GM21381 (cell line): ENCODE results near the gene JAZF1.
"Not testable (repeated sequence)": the region's sequence is repeated elsewhere in the genome, so short reads cannot be mapped to it uniquely, and the experiment has no call there.

Experiments
- ATAC-seq: cut with Tn5 transposase; IDR thresholded peaks from one replicate; pipeline ENCODE4 v1.9.1; 2021; ENCODE audit warnings: mild to moderate bottlenecking, moderate library complexity; ENCODE audit not compliant: unreplicated experiment

JAZF1 gene

DNA sequence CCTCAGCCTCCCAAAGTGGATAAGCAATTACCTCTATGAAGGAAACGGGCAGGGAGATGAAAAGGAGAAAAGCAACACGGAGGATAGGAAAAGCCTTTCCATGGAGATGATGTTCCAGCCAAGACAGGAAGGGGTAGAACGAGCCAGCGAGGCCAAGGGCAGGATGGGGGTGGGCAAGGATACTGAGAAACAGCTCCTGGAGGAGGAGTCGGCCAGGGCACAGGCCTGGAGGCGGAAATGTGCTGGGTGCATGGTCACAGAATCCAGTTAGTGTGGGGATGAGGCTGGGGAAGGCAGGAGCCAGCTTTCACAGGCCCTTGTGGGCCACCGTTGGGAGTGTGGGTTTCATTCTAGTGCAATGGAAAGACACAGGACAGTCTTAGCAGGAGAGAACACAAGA, 162.6 kb downstream of the JAZF1 start:
- no peak for ATAC-seq

DNA sequence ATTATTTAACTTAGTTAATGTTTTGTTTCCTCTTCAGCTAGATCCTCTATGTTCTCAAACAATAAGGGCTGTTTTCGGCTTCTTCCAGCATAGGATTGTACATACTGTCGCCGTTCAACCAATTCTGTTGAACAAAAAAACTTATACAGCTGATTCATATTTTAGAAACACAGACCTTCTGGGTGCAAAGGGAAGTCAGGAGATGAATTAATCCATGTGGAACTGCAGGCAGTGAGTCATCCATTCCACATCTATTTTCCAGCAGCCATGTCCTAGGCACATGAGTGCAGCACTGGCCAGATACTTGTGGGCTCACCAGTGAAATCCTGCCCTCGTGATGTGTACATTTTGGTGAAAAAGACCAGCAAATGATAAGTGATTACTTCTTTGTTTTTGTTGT, 163.2 kb downstream of the JAZF1 start:
- no peak for ATAC-seq

DNA sequence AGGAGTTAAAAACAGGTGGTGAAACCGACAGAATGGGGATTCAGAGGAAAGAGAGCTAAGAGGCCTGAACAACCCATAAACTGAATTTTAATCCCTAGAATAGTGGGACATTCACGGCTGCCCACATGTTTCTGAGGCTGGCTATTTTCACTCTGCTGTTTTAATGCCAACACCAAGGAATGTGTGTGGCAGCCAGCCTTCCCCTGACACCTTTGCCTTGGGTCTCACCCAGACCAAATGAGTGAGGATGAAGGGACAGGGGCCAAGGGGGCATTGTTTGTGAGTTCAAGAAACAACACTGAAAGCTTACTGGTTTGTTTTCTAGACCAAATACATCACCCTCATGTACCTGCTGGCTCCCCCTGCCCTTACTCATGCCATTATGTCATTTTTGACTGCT, 164.3 kb downstream of the JAZF1 start:
- no peak for ATAC-seq

DNA sequence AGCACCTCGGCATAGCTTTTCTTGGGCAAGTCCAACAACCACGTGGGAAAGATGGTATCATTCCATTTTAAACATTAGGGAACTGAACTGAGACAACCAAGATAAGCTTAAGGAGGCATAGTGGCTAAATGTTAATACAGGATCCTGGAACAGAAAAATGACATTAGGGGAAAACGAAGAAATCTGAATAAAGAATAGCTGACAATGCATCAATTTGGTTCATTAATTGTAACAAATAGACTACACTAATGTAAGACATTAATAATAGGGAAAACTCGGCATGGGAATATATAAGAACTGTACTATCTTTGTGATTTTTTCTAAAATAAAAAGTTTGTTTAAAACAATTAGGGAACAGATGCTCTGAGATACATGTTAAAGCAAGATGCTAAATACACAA, 165.4 kb downstream of the JAZF1 start:
- ATAC-seq = no peak

DNA sequence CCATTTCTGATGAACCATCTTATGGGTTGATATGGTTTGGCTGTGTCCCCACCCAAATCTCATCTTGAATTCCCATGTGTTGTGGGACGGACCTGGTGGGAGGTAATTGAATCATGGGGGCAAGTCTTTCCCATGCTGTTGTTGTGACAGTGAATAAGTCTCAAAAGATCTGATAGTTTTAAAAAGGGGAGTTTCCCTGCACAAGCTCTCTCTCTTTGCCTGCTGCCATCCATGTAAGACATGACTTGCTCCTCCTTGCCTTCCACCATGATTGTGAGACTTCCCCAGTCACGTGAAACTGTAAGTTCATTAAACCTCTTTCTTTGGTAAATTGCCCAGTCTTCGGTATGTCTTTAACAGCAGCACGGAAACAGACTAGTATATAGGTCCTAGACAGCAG, 166.3 kb downstream of the JAZF1 start:
- ATAC-seq = not testable (repeated sequence)

DNA sequence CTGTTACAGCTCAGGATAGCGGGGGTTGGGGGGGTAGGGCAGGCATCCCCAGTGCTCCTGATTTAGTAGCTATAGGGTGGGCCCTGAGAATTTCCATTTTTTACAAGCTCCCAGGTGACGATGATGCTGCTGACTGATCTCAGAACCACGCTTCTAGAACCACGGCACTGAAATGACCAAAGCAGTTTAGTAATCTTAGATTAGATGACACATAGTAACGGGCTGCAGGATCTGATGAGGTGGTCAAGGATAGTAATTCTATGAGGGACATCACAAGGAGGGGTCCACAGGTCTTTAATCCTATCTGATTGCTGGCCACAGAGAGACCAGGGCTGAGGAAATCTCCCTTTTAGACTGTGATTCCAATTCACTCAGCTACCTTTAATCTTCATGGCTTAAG, 167.2 kb downstream of the JAZF1 start:
- no peak for ATAC-seq

DNA sequence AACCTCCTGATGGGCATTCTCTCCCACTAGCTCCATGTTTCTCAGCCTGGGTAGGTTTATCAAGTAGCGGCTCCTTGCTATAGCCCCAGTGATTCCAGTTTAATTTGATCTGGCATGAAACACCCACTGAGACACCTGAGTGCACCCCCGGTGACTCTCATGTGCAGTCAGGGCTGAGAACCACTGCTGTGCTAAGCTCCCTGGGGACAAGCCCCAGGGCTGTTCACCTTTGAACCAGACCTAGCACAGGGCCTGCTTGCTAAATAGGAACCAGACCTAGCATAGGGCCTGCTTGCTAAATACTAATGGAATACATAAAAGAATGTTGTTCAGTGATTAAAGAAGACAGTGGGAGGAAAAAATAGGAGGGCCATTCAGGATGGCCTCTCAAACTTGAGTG, 167.6 kb downstream of the JAZF1 start:
- no peak for ATAC-seq

DNA sequence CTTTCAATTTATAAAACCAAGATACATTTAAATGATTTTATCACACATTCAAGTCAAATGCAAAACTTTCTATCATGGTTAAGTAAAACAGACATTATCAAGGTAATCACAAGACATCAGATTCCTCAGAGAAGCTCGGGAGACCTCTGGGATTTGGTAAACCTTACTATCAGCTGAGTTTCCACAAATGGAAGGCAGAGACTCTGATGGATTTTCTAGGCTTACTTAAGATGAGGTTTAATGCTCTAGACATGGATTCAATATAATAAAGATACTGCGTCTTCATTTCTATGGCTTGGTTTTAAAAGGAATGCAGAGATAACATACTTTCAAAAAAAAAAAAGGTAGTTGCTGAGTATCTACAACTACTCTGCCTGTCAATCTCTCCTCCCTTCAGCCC, 171.7 kb downstream of the JAZF1 start:
- no peak for ATAC-seq

DNA sequence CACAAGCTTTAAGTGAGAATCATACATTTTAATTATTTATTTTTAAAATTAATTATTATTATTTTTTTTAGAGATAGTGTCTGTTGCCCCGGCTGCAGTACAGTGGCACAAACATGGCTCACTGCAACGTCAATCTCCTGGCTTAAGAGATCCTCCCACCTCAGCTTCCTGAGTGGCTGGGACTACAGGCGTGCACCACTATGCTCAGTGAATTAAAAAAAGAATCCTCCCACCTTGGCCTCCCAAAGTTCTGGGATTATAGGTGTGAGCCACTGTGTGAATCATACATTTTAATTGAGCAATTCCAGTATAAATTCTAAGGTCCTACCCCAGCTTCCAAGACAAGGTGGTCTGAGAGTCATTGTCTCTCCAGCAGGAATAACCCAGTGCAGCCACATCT, 172.4 kb downstream of the JAZF1 start:
- no peak for ATAC-seq

DNA sequence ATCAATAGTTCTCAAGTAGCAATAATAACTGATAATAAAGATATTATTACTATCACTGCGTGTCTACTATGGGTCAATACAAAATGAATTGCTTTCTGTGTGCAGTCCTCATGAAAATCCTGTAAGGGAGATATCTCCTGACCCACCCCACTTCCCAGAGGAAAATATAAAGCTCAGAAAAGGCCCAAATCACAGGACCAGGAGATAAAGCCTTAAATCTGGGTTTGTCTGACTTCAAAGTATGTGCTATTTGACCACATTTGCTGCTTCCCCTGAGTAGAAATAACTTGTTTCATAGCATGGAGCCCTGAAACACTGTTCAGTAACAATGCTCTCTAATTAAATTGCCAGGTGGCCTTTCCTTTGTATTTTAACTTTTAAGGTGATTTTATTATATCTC, 174.1 kb downstream of the JAZF1 start:
- no peak for ATAC-seq

DNA sequence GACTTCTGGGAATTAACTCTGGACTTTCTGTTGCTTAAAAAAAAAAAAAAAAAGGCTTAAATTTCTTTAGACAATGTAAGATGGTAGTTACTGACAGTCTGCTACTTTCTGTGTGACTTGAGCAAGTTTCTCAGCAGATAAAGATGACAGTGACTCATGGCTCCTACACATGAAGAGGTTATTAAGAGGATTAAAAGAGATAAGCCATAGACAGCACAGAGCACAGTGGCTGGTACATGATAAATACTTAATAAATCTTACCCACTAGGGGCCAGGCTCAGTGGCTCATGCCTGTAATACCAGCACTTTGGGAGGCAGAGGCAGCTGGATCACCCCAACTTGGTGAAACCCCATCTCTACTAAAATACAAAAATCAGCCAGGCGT, 174.8 kb downstream of the JAZF1 start:
- ATAC-seq = no peak

DNA sequence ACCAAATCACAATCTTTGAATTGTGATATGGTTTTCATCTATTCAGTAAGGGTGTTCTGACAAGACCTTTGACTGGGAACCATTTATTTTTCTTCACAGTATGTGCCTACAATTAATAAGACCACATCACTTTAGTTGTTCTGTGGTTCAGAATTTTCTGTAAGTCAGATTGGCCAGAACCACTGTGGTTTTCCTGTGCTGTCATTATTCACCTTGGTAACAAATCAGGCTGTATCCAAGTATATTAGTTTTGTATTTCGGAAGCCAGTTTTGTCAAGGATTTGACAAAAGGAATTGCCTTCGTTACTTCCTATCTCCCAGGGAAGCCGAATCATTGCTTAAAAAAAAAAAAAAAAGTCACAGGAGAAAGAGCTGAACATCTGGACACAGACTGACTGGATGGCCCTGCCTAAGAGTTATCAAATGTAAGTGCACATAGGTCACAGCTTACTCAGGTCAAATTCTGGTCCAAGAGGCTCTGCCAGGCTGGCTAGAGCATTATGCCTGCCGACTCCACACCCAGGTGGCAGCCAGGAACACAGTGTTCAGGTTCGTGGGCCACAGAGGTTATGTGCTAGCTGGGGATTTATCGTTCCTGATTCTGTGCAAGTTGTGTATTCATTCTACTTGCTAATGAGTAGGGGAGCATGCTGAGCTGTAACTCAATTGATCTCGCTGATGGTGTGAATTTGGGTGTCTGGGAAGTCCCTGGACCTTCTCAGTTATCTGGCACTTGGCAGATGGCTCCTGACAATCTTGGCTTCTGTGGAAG, 175.3 kb downstream of the JAZF1 start:
- ATAC-seq = no peak

DNA sequence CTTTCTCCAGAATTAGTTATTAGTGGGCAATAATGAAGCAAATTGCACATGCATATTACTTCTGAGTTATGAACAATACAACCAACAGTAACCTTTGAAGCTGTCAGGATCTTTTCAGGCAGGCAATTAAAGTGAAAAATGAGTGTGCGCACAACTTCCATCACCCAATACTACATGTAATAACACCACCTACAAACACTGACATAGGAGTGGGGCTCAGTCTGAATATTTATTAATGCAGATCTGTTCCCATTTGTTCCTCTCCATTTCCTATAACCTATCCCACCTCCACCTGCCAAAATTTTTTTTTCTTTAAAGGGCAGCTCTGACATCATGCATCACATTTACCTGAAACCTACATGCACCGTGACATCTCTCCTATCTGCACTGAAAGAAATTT, 177.2 kb downstream of the JAZF1 start:
- ATAC-seq = no peak

DNA sequence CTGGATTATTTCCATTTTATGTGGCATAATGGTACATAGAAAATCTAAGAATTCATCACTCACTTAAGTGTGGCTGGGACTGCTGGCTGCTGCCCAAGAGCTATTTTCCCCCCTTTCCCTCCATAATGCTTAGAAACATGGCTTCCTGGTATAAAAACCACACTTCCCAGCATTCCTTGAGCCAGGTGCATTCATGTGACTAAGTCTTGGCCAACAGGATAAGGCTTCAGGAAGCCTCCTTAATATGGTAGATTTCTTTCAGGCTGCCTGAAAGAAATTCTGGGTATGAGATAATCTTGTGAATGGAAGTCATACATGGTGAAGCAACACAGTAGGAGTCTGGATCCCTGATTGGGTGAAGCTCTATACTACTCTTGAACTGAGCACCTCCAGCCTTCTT, 178.0 kb downstream of the JAZF1 start:
- ATAC-seq = no peak

DNA sequence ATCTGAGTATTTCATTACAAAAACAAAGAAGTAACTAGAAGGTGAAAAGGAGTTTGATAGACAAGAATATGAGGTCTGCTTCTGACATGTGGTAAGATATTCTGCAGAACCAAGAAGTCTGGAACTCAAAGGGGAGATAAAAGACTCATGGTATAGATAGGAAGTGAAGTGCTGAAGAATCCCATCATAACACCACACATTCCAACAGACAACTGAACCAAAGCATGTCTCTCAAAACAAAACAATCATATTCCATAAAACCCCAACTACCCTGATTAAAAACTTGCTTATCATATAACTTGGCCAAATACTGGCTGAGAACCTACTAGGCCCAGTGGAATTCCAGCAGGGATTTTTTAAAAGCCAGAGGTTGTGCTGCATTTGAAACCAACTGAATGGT, 178.7 kb downstream of the JAZF1 start:
- ATAC-seq = no peak

DNA sequence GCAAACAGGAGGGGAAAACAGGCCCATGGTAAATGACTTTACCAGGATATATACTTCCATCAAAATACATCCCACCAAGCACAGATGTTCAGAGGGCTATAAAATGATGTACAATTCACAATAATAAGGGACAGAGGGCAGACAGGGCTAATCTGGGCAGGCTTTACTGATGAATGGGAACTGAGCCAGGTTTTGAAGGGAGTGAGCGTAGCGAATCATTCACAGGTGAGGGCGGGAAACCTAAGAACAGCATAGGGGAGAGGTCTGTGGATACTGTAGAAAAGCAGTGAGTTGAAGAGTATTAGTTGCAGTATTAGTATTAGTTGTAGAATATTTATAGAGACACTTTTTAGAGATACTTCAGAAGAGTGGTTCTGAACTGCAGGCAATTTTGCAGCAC, 180.8 kb downstream of the JAZF1 start:
- ATAC-seq = no peak

DNA sequence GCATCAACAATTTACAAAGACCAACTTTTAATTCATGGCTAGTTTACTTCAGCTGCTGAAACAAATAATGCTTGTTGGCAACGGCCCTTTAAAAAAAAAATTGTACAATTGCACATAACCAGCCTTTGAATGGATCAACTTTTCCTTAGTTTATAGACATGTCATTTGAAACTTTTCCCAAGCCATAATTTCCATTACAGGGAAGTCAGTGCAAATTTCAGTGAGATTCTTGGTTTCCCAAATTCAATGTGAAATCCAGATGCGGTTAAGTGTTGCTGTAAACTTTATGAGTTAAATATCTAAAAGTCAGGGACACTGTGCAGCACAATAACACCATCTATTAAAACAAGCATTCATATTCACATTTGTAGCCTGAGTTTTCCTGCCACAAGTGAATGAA, 182.2 kb downstream of the JAZF1 start:
- no peak for ATAC-seq

DNA sequence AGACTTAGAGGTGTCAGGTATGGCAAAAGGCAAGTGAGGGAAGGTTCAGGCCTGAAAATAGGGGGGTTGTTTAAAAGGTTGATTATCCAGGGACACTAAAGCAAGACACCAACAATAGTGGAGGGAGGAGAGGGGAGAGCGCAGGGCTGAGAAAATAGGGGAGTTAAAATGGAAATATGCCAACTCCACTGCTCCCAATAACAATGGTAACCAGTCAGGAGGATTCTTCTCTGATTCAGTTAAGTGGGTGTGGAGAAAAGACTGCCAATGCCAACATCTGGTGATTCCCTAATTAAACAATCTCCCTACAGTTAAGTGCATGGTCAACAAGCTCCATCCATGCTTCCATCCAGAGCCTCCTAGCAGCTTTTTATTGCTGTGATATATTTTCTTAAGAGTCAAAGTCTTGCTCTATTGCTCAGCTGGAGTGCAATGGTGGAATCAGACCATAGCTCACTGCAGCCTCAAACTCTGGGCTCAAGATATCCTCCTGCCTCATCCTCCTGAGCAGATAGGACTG, 183.3 kb downstream of the JAZF1 start:
- ATAC-seq = no peak

DNA sequence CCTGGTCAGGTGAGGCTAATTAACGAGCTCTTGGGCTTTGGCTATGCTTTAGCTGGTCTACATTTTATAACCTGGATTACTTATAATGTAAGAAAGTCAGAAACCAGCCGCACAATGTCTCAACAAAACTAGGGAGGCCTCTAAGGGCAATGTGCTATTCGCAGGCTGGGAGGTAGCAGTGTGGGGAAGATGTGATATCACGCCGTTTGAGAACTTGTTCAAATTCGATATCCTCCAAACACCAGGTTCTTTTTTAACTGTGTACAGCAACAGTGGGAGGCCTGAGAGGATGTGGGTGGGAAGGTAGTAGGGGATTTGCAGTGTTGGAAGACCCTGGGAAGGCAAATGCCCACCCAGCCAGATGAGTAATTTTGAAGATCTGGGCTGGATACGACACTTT, 184.5 kb downstream of the JAZF1 start:
- no peak for ATAC-seq

DNA sequence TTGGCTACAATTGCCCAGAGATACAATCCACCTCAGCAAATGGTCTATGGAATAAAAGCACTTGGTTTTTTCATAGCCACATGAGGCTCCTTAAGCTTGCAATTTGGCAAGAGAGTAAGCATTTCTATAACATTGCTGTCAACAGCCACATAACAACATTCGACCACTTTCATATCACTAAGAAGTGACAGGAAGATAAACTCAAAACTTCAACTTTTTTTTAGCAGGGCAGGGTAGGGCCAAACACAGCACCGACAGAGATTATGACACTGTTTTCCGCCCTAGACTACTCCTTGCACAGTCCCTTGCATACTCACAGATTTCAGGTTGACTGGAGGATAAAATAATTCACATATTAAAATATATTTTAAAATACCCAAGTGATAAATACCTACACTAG, 185.4 kb downstream of the JAZF1 start:
- no peak for ATAC-seq

DNA sequence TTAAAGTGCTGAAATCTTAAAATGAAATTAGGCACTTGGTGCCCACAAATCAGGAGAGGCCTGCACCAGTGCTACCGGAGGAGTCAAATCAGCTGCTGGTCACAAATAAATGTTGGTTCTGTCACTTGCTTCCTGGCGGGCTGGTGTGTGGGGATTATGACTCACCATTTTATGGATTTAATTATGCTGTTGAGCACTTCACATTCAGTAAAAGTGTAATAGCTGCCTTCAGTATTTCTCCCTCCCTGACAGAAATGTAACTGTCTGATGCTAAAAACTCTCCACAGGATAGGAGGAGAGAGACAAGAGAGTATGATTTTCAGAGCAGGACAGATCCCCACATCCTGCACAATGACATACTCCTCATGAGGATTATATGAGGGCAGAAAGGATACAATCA, 186.0 kb downstream of the JAZF1 start:
- ATAC-seq = no peak

DNA sequence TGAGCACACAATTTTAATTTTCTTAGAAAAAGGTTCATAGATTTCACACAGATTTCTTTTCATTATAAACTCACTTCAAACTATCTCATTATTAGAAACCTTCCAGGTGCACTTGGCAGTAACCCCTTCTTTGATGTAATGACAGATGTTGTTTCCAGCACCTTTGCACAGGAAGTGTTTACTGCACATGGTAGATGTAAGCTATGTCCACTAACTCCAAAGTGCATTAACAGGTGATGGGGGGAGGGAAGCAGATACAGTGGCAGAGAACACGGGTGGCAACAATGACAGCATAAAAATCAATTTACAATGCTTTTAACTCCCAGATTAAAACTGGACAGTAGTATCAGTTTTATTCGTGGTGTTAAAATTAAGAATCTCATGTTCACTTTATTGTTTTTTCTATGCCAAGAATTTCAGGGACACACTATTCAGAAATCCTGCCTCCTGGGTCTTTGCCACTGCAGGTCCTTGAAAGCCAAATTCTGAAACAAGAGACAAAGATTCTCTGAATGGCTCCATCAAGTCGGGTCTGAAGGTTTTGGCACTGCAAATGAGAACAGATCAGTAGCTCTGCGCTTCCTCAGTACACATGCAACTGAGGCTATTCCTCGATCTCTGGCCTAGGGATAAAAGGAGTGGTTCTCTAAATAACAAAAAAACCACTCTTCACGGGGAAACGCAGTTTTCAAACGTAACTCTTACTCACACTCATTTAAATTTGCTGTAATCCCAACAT, 187.7 kb downstream of the JAZF1 start:
- no peak for ATAC-seq
